HEK293T (cell line): ENCODE data around the gene FSTL4.

ENCODE experiments used
- ARNT ChIP-seq: fragments of 450-650 bp; IDR thresholded peaks from 2 replicates; pipeline ENCODE4 v1.6.1; 2017; ENCODE audit warnings: mild to moderate bottlenecking
- BHLHE40 ChIP-seq: fragments of 450-650 bp; IDR thresholded peaks from 2 replicates; pipeline ENCODE4 v1.6.1; 2016; ENCODE audit warnings: mild to moderate bottlenecking, moderate library complexity, borderline replicate concordance
- FOXM1 ChIP-seq: fragments of 450-650 bp; IDR thresholded peaks from 2 replicates; pipeline ENCODE4 v1.6.1; 2017; ENCODE audit warnings: mild to moderate bottlenecking, borderline replicate concordance
- SP1 ChIP-seq: fragments of 450-650 bp; IDR thresholded peaks from 2 replicates; pipeline ENCODE4 v1.6.1; 2017

- TF ChIP-seq FOXM1, result no peak
- no peak for TF ChIP-seq SP1
- no peak for TF ChIP-seq ARNT
- no peak for TF ChIP-seq BHLHE40
Observed at GRCh38 chr5:133611357-133612248, 738 bp downstream of the FSTL4 start.
